K562 (cell line): ENCODE data around the gene ATF6B. TPM values are rescaled to one million over a fixed set of nuclear protein-coding genes. Genes with fewer than 3 reads are reported as not detected.

ENCODE experiments used
- BRCA1 ChIP-seq, 2 experiments: fragments of 450-650 bp in 1 of 2; sonication (generic) in 1 of 2; formaldehyde crosslinking in 1 of 2; IDR thresholded peaks; 2 replicates each; pipeline versions ENCODE4 v1.5.0 to v1.6.1; 2017 to 2020; ENCODE audit warnings: mild to moderate bottlenecking in 1 of 2, missing genetic modification reagents in 1 of 2
- DNMT1 ChIP-seq: fragments of 450-650 bp; IDR thresholded peaks from 2 replicates; pipeline ENCODE4 v1.6.1; 2016; ENCODE audit warnings: antibody characterized with exemption, mild to moderate bottlenecking
- ELK1 ChIP-seq: sonication (generic); formaldehyde crosslinking; IDR thresholded peaks from 2 replicates; pipeline ENCODE4 v1.8.1; 2022; ENCODE audit warnings: missing genetic modification reagents
- ILK ChIP-seq: fragments of 450-650 bp; IDR thresholded peaks from 2 replicates; pipeline ENCODE4 v1.6.1; 2016; ENCODE audit warnings: missing genetic modification characterization, low read depth, mild to moderate bottlenecking, missing compliant biosample characterization, moderate library complexity, borderline replicate concordance
- MLX ChIP-seq, 2 experiments: fragments of 450-650 bp in 1 of 2; sonication (generic) in 1 of 2; formaldehyde crosslinking; conservative IDR thresholded peaks; 2 replicates each; pipeline versions ENCODE4 v1.4.0 to v1.8.1; 2020 to 2022; ENCODE audit warnings: mild to moderate bottlenecking in 1 of 2, missing genetic modification reagents in 1 of 2
- MNT ChIP-seq, 2 experiments: fragments of 450-650 bp; conservative IDR thresholded peaks; 2 replicates each; pipeline ENCODE4 v1.6.1; 2017; ENCODE audit warnings: mild to moderate bottlenecking in 2 of 2, moderate library complexity in 2 of 2
- PHTF2 ChIP-seq: fragments of 250-450 bp; sonication (Bioruptor Pico); IDR thresholded peaks from 2 replicates; pipeline ENCODE4 v1.5.0; 2021; ENCODE audit warnings: mild to moderate bottlenecking
- RAD21 ChIP-seq, 2 experiments: fragments of 250-450 bp in 1 of 2; fragments of 450-650 bp in 1 of 2; sonication (Bioruptor Pico) in 1 of 2; formaldehyde crosslinking in 1 of 2; IDR thresholded peaks in 1 of 2; conservative IDR thresholded peaks in 1 of 2; 2 replicates each; pipeline versions ENCODE4 v1.4.0 to v1.8.0; 2020 to 2022; ENCODE audit warnings: mild to moderate bottlenecking in 2 of 2, moderate library complexity in 1 of 2
- STAT5A ChIP-seq: IDR thresholded peaks from 2 replicates; pipeline ENCODE4 v1.6.1; 2012; ENCODE audit warnings: low read length, inconsistent platforms, borderline replicate concordance
- TEAD4 ChIP-seq, 2 experiments: sonication (generic) in 1 of 2; formaldehyde crosslinking in 1 of 2; IDR thresholded peaks; 2 replicates each; pipeline versions ENCODE4 v1.6.1 to v1.8.0; 2012 to 2022; ENCODE audit warnings: borderline replicate concordance in 1 of 2, inconsistent platforms in 1 of 2, low read length in 1 of 2, mild to moderate bottlenecking in 1 of 2, missing genetic modification reagents in 1 of 2
- ZNF143 ChIP-seq: sonication (generic); formaldehyde crosslinking; IDR thresholded peaks from 2 replicates; pipeline ENCODE4 v1.9.0; 2022; ENCODE audit warnings: mild to moderate bottlenecking, missing genetic modification reagents
- ZNF407 ChIP-seq: fragments of 450-650 bp; IDR thresholded peaks from 2 replicates; pipeline ENCODE4 v1.6.1; 2016; ENCODE audit warnings: low read depth
- ZNF511 ChIP-seq: sonication (generic); formaldehyde crosslinking; IDR thresholded peaks from 2 replicates; pipeline ENCODE4 v1.8.0; 2022; ENCODE audit warnings: mild to moderate bottlenecking, missing genetic modification reagents
- polyA plus RNA-seq, 8 experiments: library from polyadenylated mRNA; depleted of rRNA in 4 of 8; stranded (reverse) in 5 of 8; unstranded in 3 of 8; fragments of >200 nt; fragmentation: Nextera tagmentation in 2 of 8; fragmentation: Illumina TruSeq in 1 of 8; extraction: Ambion mirVana in 2 of 8; extraction: Trizol in 1 of 8; gene quantifications; 2 replicates each; pipeline versions ENCODE4 v1.2.1 to v1.2.3, GENCODE V29; 2011 to 2014; ENCODE audit warnings: inconsistent platforms in 1 of 8, missing spikeins in 1 of 8
- total RNA-seq, 7 experiments: library from RNA; depleted of rRNA in 6 of 7; stranded (reverse); fragments of >200 nt in 6 of 7; fragmentation: Illumina TruSeq in 2 of 7; extraction: Trizol in 2 of 7; gene quantifications; 2 replicates each; pipeline versions ENCODE4 v1.2.1 to v1.2.3, GENCODE V29; 2011 to 2021; ENCODE audit warnings: low replicate concordance in 1 of 7

The ATF6B gene
- total and polyA plus RNA-seq, 9 of the 15 experiments (the other 6 are each of a cell fraction or from before 2014, with no cell fraction given) = 20.7 to 131 (median 31.7) TPM

- TF ChIP-seq ZNF407 = no peak
- no peak for TF ChIP-seq STAT5A
- TF ChIP-seq ZNF511 (CRISPR knock-in tag) = 0 out of 2 replicates have a peak, but pooled peaks have one; percentile 15
- no peak for TF ChIP-seq BRCA1 (IDR thresholded peaks at IDR 0.05)
- TF ChIP-seq BRCA1 (CRISPR knock-in tag; IDR thresholded peaks at IDR 0.05) = no peak
- TF ChIP-seq MLX (CRISPR knock-in tag; conservative IDR thresholded peaks at IDR 0.05) = no peak
- TF ChIP-seq PHTF2 = no peak
- no peak for TF ChIP-seq TEAD4 (IDR thresholded peaks at IDR 0.05; ENCODE audit: low read length)
- no peak for TF ChIP-seq TEAD4 (CRISPR knock-in tag; IDR thresholded peaks at IDR 0.05; ENCODE audit: borderline replicate concordance)
- TF ChIP-seq ZNF143 (CRISPR knock-in tag) = no peak
- TF ChIP-seq MNT (conservative IDR thresholded peaks at IDR 0.05) = peak in 1 of 2 experiments; percentile 13; a peak in 1 of 4 replicates
- no peak for TF ChIP-seq RAD21 (CRISPR knock-in tag; conservative IDR thresholded peaks at IDR 0.05 in 1 of 2, IDR thresholded peaks at IDR 0.05 in 1 of 2)
- TF ChIP-seq DNMT1 = no peak
- TF ChIP-seq ELK1 (CRISPR knock-in tag) = no peak
- no peak for TF ChIP-seq ILK (tag)
These were observed 24.9 kb upstream of the ATF6B start (continued) for GRCh38 chr6:32152769-32153563.
